CD4-positive, alpha-beta T cell treated with Interferon alpha-2 for 1 hour (primary cell): ENCODE data around the gene YY2.
"Not testable (repeated sequence)": the region's sequence is repeated elsewhere in the genome, so short reads cannot be mapped to it uniquely, and the experiment has no call there.

Experiments
- DNase-seq, 2 donors: peaks; one replicate each; pipeline ENCODE4 v3.0.0-alpha.2; 2020 to 2022

Gene YY2

GRCh38 chrX:21855937-21856415 is at the start of gene YY2:
TSS of gene YY2 (plus strand) at chrX:21855987. CDS start at chrX:21856485, 498 bp downstream.
- no peak for DNase-seq

- DNase-seq: no peak
Measured at GRCh38 chrX:21806691-21807090, 49.1 kb upstream of the YY2 start.

- DNase-seq: no peak
Measured at GRCh38 chrX:21811832-21812231, 44.0 kb upstream of the YY2 start.

- DNase-seq: no peak
Measured at GRCh38 chrX:21812628-21813027, 43.2 kb upstream of the YY2 start.

- DNase-seq: no peak
Measured at GRCh38 chrX:21813612-21814368, 42.0 kb upstream of the YY2 start.

GRCh38 chrX:21816136-21816535 is 39.7 kb upstream of the YY2 start:
- no peak for DNase-seq

GRCh38 chrX:21820170-21820569 is 35.6 kb upstream of the YY2 start:
- not testable (repeated sequence) for DNase-seq

- no peak for DNase-seq
Measured at GRCh38 chrX:21821875-21822274, 33.9 kb upstream of the YY2 start.

GRCh38 chrX:21831496-21831895 is 24.3 kb upstream of the YY2 start:
- DNase-seq: no peak

GRCh38 chrX:21837056-21837455 is 18.7 kb upstream of the YY2 start:
- DNase-seq: no peak

- no peak for DNase-seq
Measured at GRCh38 chrX:21838937-21839333, 16.9 kb upstream of the YY2 start.

GRCh38 chrX:21839334-21840192 is 16.2 kb upstream of the YY2 start, which contains the start of gene MBTPS2:
TSS of gene MBTPS2 (plus strand) at chrX:21839617. CDS start at chrX:21839735, 118 bp downstream.
- peak; percentile 80 to 84 for DNase-seq

GRCh38 chrX:21840193-21840545 is 15.6 kb upstream of the YY2 start:
- peak in 1 of 2 donors; percentile 7 for DNase-seq

GRCh38 chrX:21843179-21843578 is 12.6 kb upstream of the YY2 start:
- DNase-seq: no peak

- no peak for DNase-seq
Measured at GRCh38 chrX:21845096-21845495, 10.7 kb upstream of the YY2 start.

GRCh38 chrX:21847342-21847741 is 8.4 kb upstream of the YY2 start:
- no peak for DNase-seq

- DNase-seq: no peak
Measured at GRCh38 chrX:21853578-21853977, 2.2 kb upstream of the YY2 start.

- DNase-seq: no peak
Measured at GRCh38 chrX:21856504-21856903, 717 bp downstream of the YY2 start.

- no peak for DNase-seq
Measured at GRCh38 chrX:21863241-21863640, 7.5 kb downstream of the YY2 start.

GRCh38 chrX:21865436-21865835 is 9.6 kb downstream of the YY2 start:
- DNase-seq: no peak

- DNase-seq: no peak
Measured at GRCh38 chrX:21870494-21870893, 14.7 kb downstream of the YY2 start.

- DNase-seq: no peak
Measured at GRCh38 chrX:21873063-21873775, 17.4 kb downstream of the YY2 start.

GRCh38 chrX:21874182-21874581 is 18.4 kb downstream of the YY2 start:
- DNase-seq: not testable (repeated sequence)
